Measurements from ENCODE around the gene CHPF.
A peak's percentile ranks its signal among the peaks of the same experiment; 100 is the strongest.

Gene CHPF

DNA sequence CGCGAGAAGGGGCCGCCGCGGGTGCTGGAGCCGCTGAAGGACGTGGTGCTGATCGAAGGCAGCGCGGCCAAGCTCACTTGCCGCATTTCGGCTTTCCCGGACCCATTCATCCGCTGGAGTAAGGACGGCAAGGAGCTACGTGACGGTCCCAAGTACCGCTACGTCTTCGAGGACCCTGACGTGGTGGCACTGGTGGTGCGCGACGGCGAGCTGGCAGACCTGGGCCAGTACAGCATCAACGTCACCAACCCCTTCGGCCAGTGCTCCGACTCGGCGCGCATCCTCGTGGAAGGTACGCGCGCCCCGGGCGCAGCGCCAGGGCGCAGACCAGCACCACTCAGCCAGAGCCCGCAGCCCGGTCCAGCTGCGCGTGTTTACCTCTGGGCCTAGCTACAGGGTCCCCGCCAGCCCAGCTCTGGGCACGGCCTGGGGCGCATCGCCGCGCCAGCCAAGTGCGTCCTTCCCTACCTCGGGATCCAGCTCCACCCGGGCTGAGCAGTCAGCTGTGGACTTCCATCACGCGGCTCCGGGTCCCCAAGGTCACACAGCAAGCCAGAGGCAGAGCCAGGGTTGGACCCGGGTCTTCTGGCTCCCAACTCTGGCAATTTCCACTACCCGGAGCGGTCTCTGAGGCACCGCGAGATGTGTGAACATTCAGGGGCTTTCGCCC is 46.6 kb downstream of the CHPF start:
- DNase-seq (ENCODE audit: low spot score), result no peak

DNA sequence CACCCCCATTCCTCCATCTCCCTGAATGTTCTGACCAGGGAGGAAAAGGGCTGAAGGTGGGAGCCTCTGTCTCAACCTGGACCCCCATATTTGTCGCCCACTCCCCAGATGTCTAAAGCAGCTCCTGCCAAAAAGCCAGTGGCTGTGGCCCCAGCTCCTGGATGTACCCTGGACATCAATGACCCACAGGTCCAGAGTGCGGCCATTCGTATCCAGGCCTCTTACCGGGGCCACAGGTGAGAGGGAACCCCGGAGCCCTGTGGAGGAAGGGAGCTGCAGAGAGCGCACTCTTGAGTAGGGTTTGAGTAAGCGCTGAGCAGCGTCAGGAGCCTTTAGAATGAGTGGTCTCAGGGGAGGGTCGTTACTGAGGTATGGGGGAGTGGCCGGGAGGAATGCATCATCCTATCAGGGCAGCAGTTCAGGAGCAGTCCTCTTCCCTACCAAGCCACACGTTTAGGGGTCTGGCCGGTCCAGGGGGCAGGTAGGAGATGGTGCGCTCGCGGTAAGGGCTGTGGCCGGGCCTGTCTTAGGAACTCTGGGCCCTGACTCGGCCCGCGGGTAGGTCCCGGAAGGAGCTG is 47.3 kb downstream of the CHPF start:
- DNase-seq (ENCODE audit: low spot score), result no peak

- peak; percentile 90 for DNase-seq (ENCODE audit: low spot score)
These were observed 48.0 kb downstream of the CHPF start for GRCh38 chr2:219495531-219496122.

DNA sequence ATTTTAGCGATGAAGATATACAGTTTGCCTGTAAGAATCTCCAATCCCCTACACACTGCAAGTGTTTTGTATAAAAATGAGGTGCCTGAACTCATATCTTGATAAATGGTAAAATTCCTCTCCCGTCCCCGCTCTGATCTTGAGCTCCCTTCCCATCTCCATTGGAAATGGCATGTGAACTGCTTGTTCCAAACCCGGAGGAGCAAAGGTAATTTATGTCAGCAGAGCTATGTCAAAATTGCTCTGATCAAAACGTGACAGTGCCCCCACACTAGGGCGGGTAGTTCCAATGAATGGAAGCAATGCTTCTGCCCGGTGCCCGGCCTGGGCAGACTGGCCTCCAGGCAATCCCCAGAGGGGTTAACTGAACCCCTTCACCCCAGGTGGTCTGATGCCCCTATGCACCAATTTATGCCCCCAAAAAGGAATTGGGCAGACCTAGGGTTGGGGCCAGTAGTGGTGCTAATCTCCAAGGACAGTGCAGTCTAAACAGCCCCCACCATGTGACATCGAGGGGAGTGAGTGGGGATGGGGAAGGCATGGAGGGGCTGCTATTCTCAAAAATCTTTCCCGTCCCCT is 48.6 kb downstream of the CHPF start:
- DNase-seq (ENCODE audit: low spot score), result no peak

DNA sequence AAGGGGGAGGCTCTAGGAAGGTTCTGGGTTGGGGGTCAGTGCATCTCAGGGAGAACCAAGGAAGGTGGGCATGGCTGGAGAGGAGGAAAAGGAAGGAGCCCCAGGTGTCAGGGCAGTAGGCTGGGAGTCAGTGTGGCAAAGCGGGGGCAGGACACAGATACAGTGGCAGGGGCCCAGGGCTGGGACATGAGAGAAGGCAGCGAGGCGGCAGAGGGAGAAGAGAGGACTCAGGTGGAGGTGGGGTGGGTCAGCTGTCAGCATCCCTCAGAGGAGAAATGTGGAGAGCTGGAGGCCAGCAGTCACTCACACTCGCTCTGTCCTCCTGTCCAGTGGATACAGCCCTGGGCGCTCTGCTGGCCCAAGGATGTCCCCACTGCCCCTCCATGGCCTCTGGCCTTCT is 50.5 kb downstream of the CHPF start:
- no peak for DNase-seq (ENCODE audit: low spot score)

- DNase-seq (ENCODE audit: low spot score), result no peak
These were observed 51.0 kb downstream of the CHPF start for GRCh38 chr2:219492575-219492974.

- DNase-seq (ENCODE audit: low spot score), result no peak
These were observed 52.2 kb downstream of the CHPF start for GRCh38 chr2:219491278-219491963.

GRCh38 chr2:219490600-219491130 is 52.9 kb downstream of the CHPF start:
- no peak for DNase-seq (ENCODE audit: low spot score)

GRCh38 chr2:219490186-219490585 is 53.4 kb downstream of the CHPF start:
- DNase-seq (ENCODE audit: low spot score), result no peak

- DNase-seq (ENCODE audit: low spot score), result no peak
These were observed 54.3 kb downstream of the CHPF start for GRCh38 chr2:219489315-219489714.

Data from NAMALWA (cell line).